ENCODE data around the gene RFPL3.
"Not testable (repeated sequence)": the region's sequence is repeated elsewhere in the genome, so short reads cannot be mapped to it uniquely, and the experiment has no call there.

Gene RFPL3

DNA sequence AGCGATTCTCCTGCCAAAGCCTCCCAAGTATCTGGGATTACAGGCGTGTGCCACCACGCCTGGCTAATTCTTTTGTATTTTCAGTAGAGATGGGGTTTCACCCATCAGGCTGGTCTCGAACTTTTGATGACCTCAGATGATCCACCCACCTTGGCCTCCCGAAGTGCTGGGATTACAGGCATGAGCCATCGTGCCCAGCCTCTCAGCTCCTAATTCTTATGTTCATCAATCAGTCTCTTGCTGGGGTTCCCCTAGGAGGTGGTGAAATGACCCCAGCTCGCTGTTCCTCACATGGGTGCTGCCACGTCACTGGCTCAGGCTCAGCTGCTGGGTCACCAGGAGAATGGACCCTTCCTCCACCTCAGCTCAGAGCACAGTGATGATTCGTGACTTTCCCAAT is at the start of gene RFPL3:
RFPL3 (plus strand) TSS at position 301 of the 400 bp plus-strand sequence. CDS start 205 bp downstream, outside the sequence.
- DNase-seq (ENCODE audit: low read depth); H3K4me3 ChIP-seq (ENCODE audit: low read length): not testable (repeated sequence)

DNA sequence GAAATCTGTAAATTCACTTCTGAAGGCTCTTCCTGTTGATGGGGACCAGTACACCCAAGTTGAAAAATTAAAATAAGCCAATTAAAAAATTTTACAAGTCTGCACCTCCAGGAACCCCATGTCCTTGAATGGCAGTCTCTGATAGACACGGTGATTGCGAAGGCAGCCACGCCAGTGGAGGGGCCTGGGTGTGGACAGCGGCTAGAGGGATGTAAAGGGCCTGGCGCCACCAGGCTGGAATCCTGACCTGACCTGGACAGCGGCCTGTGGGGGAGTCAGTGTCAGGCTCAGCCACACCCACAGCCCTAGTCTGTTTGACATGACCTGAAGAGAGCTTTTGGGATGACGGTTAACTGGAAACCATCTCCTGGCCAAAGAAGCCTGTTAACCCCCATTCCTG is 49.5 kb upstream of the RFPL3 start:
- no peak for DNase-seq (ENCODE audit: low read depth)
- TF ChIP-seq, protein P1, sequence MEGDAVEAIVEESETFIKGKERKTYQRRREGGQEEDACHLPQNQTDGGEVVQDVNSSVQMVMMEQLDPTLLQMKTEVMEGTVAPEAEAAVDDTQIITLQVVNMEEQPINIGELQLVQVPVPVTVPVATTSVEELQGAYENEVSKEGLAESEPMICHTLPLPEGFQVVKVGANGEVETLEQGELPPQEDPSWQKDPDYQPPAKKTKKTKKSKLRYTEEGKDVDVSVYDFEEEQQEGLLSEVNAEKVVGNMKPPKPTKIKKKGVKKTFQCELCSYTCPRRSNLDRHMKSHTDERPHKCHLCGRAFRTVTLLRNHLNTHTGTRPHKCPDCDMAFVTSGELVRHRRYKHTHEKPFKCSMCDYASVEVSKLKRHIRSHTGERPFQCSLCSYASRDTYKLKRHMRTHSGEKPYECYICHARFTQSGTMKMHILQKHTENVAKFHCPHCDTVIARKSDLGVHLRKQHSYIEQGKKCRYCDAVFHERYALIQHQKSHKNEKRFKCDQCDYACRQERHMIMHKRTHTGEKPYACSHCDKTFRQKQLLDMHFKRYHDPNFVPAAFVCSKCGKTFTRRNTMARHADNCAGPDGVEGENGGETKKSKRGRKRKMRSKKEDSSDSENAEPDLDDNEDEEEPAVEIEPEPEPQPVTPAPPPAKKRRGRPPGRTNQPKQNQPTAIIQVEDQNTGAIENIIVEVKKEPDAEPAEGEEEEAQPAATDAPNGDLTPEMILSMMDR (conservative IDR thresholded peaks at IDR 0.05; ENCODE audit: low read depth, low read length) = no peak

DNA sequence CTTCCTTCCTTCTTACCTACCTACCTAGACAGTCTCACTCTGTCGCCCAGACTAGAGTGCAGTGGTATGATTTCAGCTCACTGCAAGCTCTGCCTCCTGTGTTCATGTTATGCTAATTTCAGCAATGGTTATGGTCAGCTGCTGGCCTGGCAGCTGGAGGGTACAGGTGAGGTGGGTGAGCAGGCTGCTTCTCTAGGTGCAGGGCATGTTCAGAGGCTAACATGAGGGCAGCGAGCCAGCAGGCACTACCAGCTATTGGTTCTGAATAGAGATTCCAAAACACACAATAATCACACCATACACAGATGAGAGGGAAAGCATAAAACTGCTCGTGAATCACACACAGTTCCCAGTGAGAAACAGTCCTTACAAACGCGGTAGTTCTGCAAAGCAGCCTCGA is 48.7 kb upstream of the RFPL3 start:
- TF ChIP-seq, protein P1 (conservative IDR thresholded peaks at IDR 0.05; ENCODE audit: low read depth, low read length) = no peak
- H3K4me3 ChIP-seq (ENCODE audit: low read length) = no peak overlapping the region
- no peak for DNase-seq (ENCODE audit: low read depth)

More for the DNA sequence above, 49.5 kb upstream of the RFPL3 start:
- no peak overlapping the region for H3K4me3 ChIP-seq (ENCODE audit: low read length)

DNA sequence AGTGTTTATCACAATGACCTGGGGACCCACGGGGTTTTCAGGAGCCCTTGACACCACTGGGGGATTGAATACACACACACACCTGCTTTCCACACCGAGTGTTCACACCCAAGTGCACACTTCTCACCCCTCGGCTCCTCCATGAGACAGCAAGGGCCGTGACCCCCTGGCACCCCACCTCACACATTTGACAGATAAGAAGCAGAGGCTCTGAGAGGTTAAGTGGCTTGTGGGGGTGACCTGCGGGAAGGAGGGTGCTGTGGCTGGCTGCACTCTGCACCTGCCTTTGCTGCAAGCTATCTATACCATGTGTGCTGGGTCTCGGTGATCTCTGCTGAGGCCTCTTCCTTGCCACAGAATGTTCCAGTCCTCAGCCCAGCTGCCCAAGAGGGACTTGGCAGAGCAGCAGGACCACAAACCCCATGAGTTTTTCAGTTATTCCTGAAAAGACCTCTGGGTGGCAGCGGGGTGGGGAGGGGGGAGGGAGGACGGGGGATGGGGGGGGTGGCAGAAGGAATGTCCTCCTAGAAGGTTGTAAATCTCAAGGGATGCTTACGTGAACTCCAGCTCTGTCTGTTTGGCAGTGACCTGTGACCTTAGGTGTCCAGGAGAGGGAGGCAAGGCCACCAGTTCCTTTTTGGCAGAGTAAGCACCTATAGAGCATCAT is 47.9 kb upstream of the RFPL3 start:
- DNase-seq (ENCODE audit: low read depth) = no peak
- TF ChIP-seq, protein P1 (conservative IDR thresholded peaks at IDR 0.05; ENCODE audit: low read depth, low read length) = no peak

DNA sequence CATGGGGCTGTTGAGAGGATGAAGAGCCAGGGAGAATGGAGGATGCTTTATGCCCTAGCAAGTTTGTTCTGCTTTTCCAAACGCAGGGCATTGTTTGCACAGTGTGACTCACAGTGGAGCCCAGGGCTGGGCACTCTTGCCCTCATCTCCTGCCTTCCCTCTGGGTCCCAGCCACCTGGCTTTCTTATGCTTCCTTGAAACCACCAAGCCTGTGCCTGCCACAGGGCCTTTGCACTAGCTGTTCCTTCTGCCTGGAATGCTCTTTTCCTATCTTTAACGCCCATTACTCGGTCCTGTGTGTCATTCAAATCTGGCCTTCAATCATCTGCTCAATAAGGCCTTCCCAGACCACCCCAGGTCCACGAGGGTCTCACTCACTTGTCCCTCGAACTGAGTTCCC is 46.9 kb upstream of the RFPL3 start:
- DNase-seq (ENCODE audit: low read depth) = no peak
- TF ChIP-seq, protein P1 (conservative IDR thresholded peaks at IDR 0.05; ENCODE audit: low read depth, low read length) = no peak
- H3K4me3 ChIP-seq (ENCODE audit: low read length) = no peak overlapping the region

More for the DNA sequence above, 47.9 kb upstream of the RFPL3 start:
- no peak overlapping the region for H3K4me3 ChIP-seq (ENCODE audit: low read length)

DNA sequence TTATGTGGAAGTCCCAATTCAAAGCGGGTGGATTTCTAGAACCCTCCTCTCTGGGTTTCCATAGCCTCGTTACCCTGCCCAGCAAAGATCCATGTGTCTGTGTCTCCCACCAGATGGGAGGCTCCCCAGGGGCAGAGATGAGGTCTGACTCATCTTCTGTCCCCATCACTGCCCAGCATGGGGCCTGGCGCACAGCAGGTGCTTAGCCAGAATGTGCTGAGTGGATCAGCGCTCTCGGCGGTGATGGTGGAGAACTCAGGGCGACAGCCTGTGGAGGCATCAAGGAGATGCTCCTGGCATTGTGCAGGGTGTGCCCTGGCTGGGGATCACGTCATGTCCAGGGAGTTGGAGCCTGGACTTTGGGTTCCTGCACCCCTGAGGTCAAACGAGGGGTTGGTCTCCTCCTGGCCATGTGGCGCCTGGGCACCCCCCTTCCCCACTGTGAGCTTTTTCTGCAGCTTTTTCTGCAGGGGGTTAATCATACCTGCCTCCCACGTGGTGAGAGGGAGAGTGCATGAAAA is 46.1 kb upstream of the RFPL3 start:
- no peak for DNase-seq (ENCODE audit: low read depth)
- TF ChIP-seq, protein P1 (conservative IDR thresholded peaks at IDR 0.05; ENCODE audit: low read depth, low read length) = no peak
- H3K4me3 ChIP-seq (ENCODE audit: low read length) = no peak overlapping the region

DNA sequence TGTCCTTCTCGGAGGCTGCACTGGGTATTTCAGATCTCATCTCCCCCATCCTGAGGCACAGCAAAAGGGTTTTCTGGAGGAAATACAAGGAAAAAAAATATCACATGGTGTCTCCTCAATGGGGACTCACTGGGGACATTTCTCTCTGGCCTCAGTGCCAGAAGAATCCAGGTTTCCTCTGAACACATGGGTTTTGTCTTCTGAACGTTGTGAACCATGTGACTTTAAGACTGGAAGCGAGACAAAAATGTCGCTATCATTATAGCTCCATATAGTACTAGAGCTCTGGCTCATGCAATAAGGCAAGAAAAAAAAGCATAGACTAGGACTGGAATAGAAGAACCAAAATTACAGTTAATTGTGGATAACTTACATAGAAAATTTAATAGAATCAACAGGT is 44.9 kb upstream of the RFPL3 start:
- H3K4me3 ChIP-seq (ENCODE audit: low read length) = no peak overlapping the region
- TF ChIP-seq, protein P1 (conservative IDR thresholded peaks at IDR 0.05; ENCODE audit: low read depth, low read length) = no peak

More for the DNA sequence above, 44.9 kb upstream of the RFPL3 start:
- no peak for DNase-seq (ENCODE audit: low read depth)
